ENCODE measurements around the gene SYP. TPM values are rescaled to one million over a fixed set of nuclear protein-coding genes. Genes with fewer than 3 reads are reported as not detected.

Gene SYP
- total and polyA plus RNA-seq, 9 of the 15 experiments (the other 6 are each of a cell fraction or from before 2014, with no cell fraction given) = 0.48 to 5.1 (median 2.6) TPM

DNA sequence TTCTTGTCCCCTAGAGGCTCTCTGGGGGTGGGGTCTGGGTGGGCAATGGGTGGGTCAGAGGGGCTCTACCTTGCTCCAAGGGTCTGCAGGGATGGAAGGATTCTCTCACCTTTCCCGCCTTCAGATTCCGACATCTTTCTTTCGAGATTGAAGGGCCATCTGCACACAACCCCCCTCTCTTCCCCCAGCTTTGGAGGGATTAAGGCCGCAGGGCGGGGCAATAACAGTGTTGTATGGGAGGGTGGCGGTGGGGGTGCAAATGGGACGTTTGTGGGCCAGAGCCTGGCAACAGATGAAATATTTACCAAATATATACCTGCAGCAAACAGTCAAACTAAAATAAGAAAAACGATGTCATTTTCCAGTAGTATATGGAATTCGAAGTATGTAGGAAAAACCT, 33.2 kb upstream of the SYP start, which contains the start of gene CACNA1F:
CACNA1F (minus strand) TSS at position 165 of the 400 bp plus-strand sequence; CDS start at position 134, 31 bp downstream.
- peak within 1 kb of the TSS; percentile 42; the same call in 1 of the 2 replicates for H2AFZ ChIP-seq (ENCODE audit: low read depth, low read length)
- CTCF ChIA-PET (ENCODE audit: low intra/inter-chr PET ratio) = no interaction called here
- in situ Hi-C loops (cut with MboI) = no loop called here

DNA sequence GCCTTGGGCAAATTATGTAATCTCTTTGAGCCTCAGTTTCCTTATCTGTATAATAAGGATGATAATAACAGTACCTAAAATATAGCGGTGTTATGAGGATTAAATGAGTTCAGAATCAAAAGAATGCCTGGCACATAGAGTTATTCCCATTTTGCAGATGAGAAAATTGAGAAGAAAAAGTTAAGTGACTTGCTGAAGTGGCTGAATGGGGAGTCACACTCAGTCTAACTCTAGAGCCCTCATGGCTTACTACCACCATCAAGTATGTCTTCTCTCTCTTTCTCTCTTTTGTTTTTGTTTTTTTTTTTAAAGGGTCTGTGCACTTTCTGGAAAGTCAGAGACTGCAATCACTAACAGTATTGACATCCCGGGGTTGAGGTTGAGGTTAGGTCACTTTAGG, 32.5 kb upstream of the SYP start:
- Histone ChIP-seq H3K4me2 (ENCODE audit: insufficient read depth, low read length) (no peak overlapping the region), H3K27me3 (ENCODE audit: control insufficient read depth in 2 of 2, insufficient read depth in 2 of 2, low read length in 2 of 2) (no peaks in the 10 kb centered on the region), H3K4me1 (replicated peaks in 1 of 2; ENCODE audit: control insufficient read depth in 2 of 2, insufficient read depth in 2 of 2, low read length in 2 of 2) (peaks cover 18 to 55% of the 10 kb centered on the region in 2 experiments; a peak in 4 of 5 replicates), H3K9me3 (replicated peaks; ENCODE audit: control insufficient read depth, insufficient read depth, low read depth, low read length) (no peaks in the 10 kb centered on the region), H3K9ac (ENCODE audit: insufficient read depth in 1 of 2, low read depth in 2 of 2, low read length in 2 of 2) (no peak overlapping the region), H4K20me1 (replicated peaks; ENCODE audit: control insufficient read depth, insufficient read depth, low read length) (no peaks in the 10 kb centered on the region), H2AFZ (ENCODE audit: low read depth, low read length) (peak overlapping the region; percentile 42; the same call in 1 of the 2 replicates), H3K79me2 (ENCODE audit: control insufficient read depth, insufficient read depth, low read length) (peaks cover 23% of the 10 kb centered on the region), H3K36me3 (ENCODE audit: control insufficient read depth, insufficient read depth, low read length) (0 out of 3 replicates have a peak, but pooled peaks cover 6% of the 10 kb centered on the region), H3K4me3 (no peak overlapping the region), H3K27ac (ENCODE audit: extremely low read depth, low read depth, low read length) (no peak overlapping the region), H3K9me1 (ENCODE audit: control insufficient read depth, insufficient read depth, low read length) (no peaks in the 10 kb centered on the region)
- ChIA-PET POLR2A (interaction anchor here (0.6 kb wide), 1 partner anchor 25 kb away, joined by 3 read pairs; no protein-coding TSS in a partner anchor), CTCF (ENCODE audit: low intra/inter-chr PET ratio) (no interaction called here)
- ATAC-seq (no peak), DNase-seq (ENCODE audit: extremely low read depth in 1 of 4, low spot score in 3 of 4) (no peak), FAIRE-seq (no peak)
- TF ChIP-seq MECOM (CRISPR knock-in tag; IDR thresholded peaks at IDR 0.05) (no peak), ADNP (tag; IDR thresholded peaks at IDR 0.05) (0 out of 2 replicates have a peak, but pooled peaks have one; percentile 41), KDM1A (IDR thresholded peaks at IDR 0.05) (peak in 1 of 2 experiments; percentile 34; a peak in 2 of 4 replicates), CREM (IDR thresholded peaks at IDR 0.05; ENCODE audit: low read depth) (no peak), RBM25 (IDR thresholded peaks at IDR 0.05; ENCODE audit: low read depth, low read length, severe bottlenecking) (peak; percentile 87), BCOR (IDR thresholded peaks at IDR 0.05) (peak; percentile 85), HDAC2 (IDR thresholded peaks at IDR 0.05) (peak; percentile 45; the same call in 1 of the 2 replicates)
- intact Hi-C loops (cut with micrococcal nuclease) (no loop called here), in situ Hi-C loops (cut with MboI) (no loop called here)
- BruUV-seq (replicated peaks) = no TSS peak
- 33% methylated on average over 2 of the region's 2 CpGs for WGBS (ENCODE audit: insufficient coverage, low coverage, missing lambda C conversion rate)

More for the DNA sequence above, 33.2 kb upstream of the SYP start, which contains the start of gene CACNA1F:
- BruUV-seq (replicated peaks) = no TSS peak
- ATAC-seq = no peak
- no peaks in the 10 kb centered on the region for H3K9me3 ChIP-seq (replicated peaks; ENCODE audit: control insufficient read depth, insufficient read depth, low read depth, low read length)
- no peak within 1 kb of the TSS for H3K4me2 ChIP-seq (ENCODE audit: insufficient read depth, low read length)
- H4K20me1 ChIP-seq (replicated peaks; ENCODE audit: control insufficient read depth, insufficient read depth, low read length) = no peaks in the 10 kb centered on the region
- WGBS (ENCODE audit: insufficient coverage, low coverage, missing lambda C conversion rate) = 44% methylated on average over 5 of the region's 9 CpGs
- no peak for DNase-seq (ENCODE audit: extremely low read depth in 1 of 4, low spot score in 3 of 4)
- peak within 1 kb of the TSS in 1 of 2 experiments; percentile 26; a peak in 1 of 4 replicates for H3K9ac ChIP-seq (ENCODE audit: insufficient read depth in 1 of 2, low read depth in 2 of 2, low read length in 2 of 2)
- no peaks in the 10 kb centered on the region for H3K27me3 ChIP-seq (ENCODE audit: control insufficient read depth in 2 of 2, insufficient read depth in 2 of 2, low read length in 2 of 2)
- no peak within 1 kb of the TSS for H3K27ac ChIP-seq (ENCODE audit: extremely low read depth, low read depth, low read length)
- peaks cover 18 to 55% of the 10 kb centered on the region in 2 experiments; a peak in 4 of 5 replicates for H3K4me1 ChIP-seq (replicated peaks in 1 of 2; ENCODE audit: control insufficient read depth in 2 of 2, insufficient read depth in 2 of 2, low read length in 2 of 2)
- H3K4me3 ChIP-seq = no peak within 1 kb of the TSS
- POLR2A ChIA-PET = interaction anchor here (0.7 kb wide), 1 partner anchor 43 kb away, joined by 4 read pairs; no protein-coding TSS in a partner anchor
- H3K9me1 ChIP-seq (ENCODE audit: control insufficient read depth, insufficient read depth, low read length) = no peaks in the 10 kb centered on the region
- TF ChIP-seq ZNF644 (tag; IDR thresholded peaks at IDR 0.05; ENCODE audit: low read depth) = no peak
- no peak for TF ChIP-seq FOXJ3 (CRISPR knock-in tag; IDR thresholded peaks at IDR 0.05)
- TF ChIP-seq ZNF431 (CRISPR knock-in tag; IDR thresholded peaks at IDR 0.05) = no peak
- TF ChIP-seq RBM39 (optimal IDR thresholded peaks at IDR 0.05; ENCODE audit: low read depth, low read length) = no peak
- TF ChIP-seq ZNF764 (CRISPR knock-in tag; IDR thresholded peaks at IDR 0.05; ENCODE audit: low read depth) = no peak
- no peak for TF ChIP-seq FOXK2 (conservative IDR thresholded peaks at IDR 0.05 in 1 of 2, IDR thresholded peaks at IDR 0.05 in 1 of 2; ENCODE audit: low read depth in 2 of 2)
- FAIRE-seq = no peak
- H3K79me2 ChIP-seq (ENCODE audit: control insufficient read depth, insufficient read depth, low read length) = peaks cover 23% of the 10 kb centered on the region
- 0 out of 3 replicates have a peak, but pooled peaks cover 6% of the 10 kb centered on the region for H3K36me3 ChIP-seq (ENCODE audit: control insufficient read depth, insufficient read depth, low read length)
- intact Hi-C loops (cut with micrococcal nuclease) = no loop called here
